Measurements from ENCODE around the gene ARMH2.
"Not testable (repeated sequence)": the region's sequence is repeated elsewhere in the genome, so short reads cannot be mapped to it uniquely, and the experiment has no call there.

ARMH2 gene

GRCh38 chr6:24761851-24762250, 36.9 kb downstream of the ARMH2 start:
- DNase-seq: no peak

- no peak for DNase-seq
Measured at GRCh38 chr6:24761193-24761835, 37.4 kb downstream of the ARMH2 start.

GRCh38 chr6:24760210-24760609, 38.5 kb downstream of the ARMH2 start:
- DNase-seq: no peak

GRCh38 chr6:24759718-24760117, 39.0 kb downstream of the ARMH2 start:
- DNase-seq: no peak

GRCh38 chr6:24757611-24758010, 41.1 kb downstream of the ARMH2 start:
- no peak for DNase-seq

- no peak for DNase-seq
Measured at GRCh38 chr6:24755279-24755678, 43.4 kb downstream of the ARMH2 start.

- not testable (repeated sequence) for DNase-seq
Measured at GRCh38 chr6:24754378-24754777, 44.3 kb downstream of the ARMH2 start.

- no peak for DNase-seq
Measured at GRCh38 chr6:24753545-24753944, 45.2 kb downstream of the ARMH2 start.

GRCh38 chr6:24752917-24753492, 45.7 kb downstream of the ARMH2 start:
- DNase-seq: no peak

- DNase-seq: no peak
Measured at GRCh38 chr6:24752503-24752902, 46.2 kb downstream of the ARMH2 start.

- DNase-seq: not testable (repeated sequence)
Measured at GRCh38 chr6:24750878-24751277, 47.8 kb downstream of the ARMH2 start.

GRCh38 chr6:24749297-24749696, 49.4 kb downstream of the ARMH2 start:
- DNase-seq: no peak
